IPS-20b (cell line): ENCODE measurements around the gene JAKMIP2.
"Not testable (repeated sequence)": the region's sequence is repeated elsewhere in the genome, so short reads cannot be mapped to it uniquely, and the experiment has no call there.

ENCODE experiments used
- H3K27ac ChIP-seq: one replicate; pipeline ENCODE4 v1.5.1; 2013; ENCODE audit warnings: low read length
- H3K27me3 ChIP-seq: 2 replicates; pipeline ENCODE4 v1.6.1; 2013; ENCODE audit warnings: mild to moderate bottlenecking, low read length, inconsistent platforms; ENCODE audit not compliant: insufficient read depth
- H3K36me3 ChIP-seq: 2 replicates; pipeline ENCODE4 v1.6.1; 2013; ENCODE audit warnings: low read depth, mild to moderate bottlenecking, inconsistent platforms, low read length, moderate library complexity; ENCODE audit not compliant: insufficient read depth
- H3K4me1 ChIP-seq: 2 replicates; pipeline ENCODE4 v1.6.1; 2013; ENCODE audit warnings: mild to moderate bottlenecking, control low read depth, inconsistent platforms, low read length, moderate library complexity; ENCODE audit not compliant: insufficient read depth
- H3K4me3 ChIP-seq: 2 replicates; pipeline ENCODE4 v1.5.1; 2013; ENCODE audit warnings: mild to moderate bottlenecking, low read length, inconsistent platforms
- H3K9ac ChIP-seq: 2 replicates; pipeline ENCODE4 v1.6.1; 2013; ENCODE audit warnings: low read depth, mild to moderate bottlenecking, inconsistent platforms, low read length, moderate library complexity
- H3K9me3 ChIP-seq: 2 replicates; pipeline ENCODE4 v1.6.1; 2013; ENCODE audit warnings: mild to moderate bottlenecking, low read depth, low read length, inconsistent platforms; ENCODE audit not compliant: insufficient read depth

JAKMIP2 gene

GRCh38 chr5:147809830-147810666, 27.5 kb upstream of the JAKMIP2 start:
- Histone ChIP-seq H3K36me3 (no peaks in the 10 kb centered on the region), H3K9ac (no peak overlapping the region), H3K4me1 (peaks cover 11% of the 10 kb centered on the region), H3K9me3 (no peaks in the 10 kb centered on the region), H3K27me3 (no peaks in the 10 kb centered on the region), H3K4me3 (no peak overlapping the region), H3K27ac (no peak overlapping the region)

DNA sequence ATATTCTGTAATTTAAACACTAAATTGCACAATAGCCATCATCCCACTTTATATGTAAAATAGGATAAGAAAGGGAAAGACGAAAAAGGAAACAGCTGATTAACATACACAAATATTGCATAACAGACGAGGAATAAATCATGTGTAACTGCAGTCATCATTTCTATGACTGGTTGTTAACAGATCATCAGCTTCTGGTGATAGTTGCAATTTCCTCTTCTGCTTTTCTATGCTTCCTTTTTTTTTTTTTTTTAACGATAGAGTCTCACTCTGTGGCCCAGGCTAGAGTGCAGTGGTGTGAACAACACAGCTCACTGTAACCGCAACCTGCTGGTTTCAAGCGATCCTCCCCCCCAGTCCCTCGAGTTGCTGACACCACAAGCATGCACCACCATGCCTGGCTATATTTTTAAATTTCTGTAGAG, 22.5 kb upstream of the JAKMIP2 start:
- no peak overlapping the region for H3K27ac ChIP-seq
- no peaks in the 10 kb centered on the region for H3K27me3 ChIP-seq
- H3K9ac ChIP-seq: no peak overlapping the region
- H3K4me3 ChIP-seq: no peak overlapping the region
- H3K36me3 ChIP-seq: no peaks in the 10 kb centered on the region
- no peaks in the 10 kb centered on the region for H3K9me3 ChIP-seq
- peaks cover 13% of the 10 kb centered on the region for H3K4me1 ChIP-seq

- peaks cover 10% of the 10 kb centered on the region; the same call in 1 of the 2 replicates for H3K4me1 ChIP-seq
- H3K36me3 ChIP-seq: no peaks in the 10 kb centered on the region
- no peaks in the 10 kb centered on the region for H3K9me3 ChIP-seq
- H3K9ac ChIP-seq: no peak overlapping the region
- no peaks in the 10 kb centered on the region for H3K27me3 ChIP-seq
- no peak overlapping the region for H3K27ac ChIP-seq
- H3K4me3 ChIP-seq: no peak overlapping the region
These were observed 21.8 kb upstream of the JAKMIP2 start for GRCh38 chr5:147804334-147804733.

- no peaks in the 10 kb centered on the region for H3K9me3 ChIP-seq
- H3K4me3 ChIP-seq: no peak overlapping the region
- H3K4me1 ChIP-seq: peaks cover 10% of the 10 kb centered on the region; the same call in 1 of the 2 replicates
- no peaks in the 10 kb centered on the region for H3K36me3 ChIP-seq
- H3K27ac ChIP-seq: no peak overlapping the region
- no peak overlapping the region for H3K9ac ChIP-seq
- no peaks in the 10 kb centered on the region for H3K27me3 ChIP-seq
These were observed 21.4 kb upstream of the JAKMIP2 start for GRCh38 chr5:147803926-147804325.

- peaks cover 10% of the 10 kb centered on the region; the same call in 1 of the 2 replicates for H3K4me1 ChIP-seq
- not testable (repeated sequence) for H3K9me3 ChIP-seq, H3K9ac ChIP-seq, H3K4me3 ChIP-seq, H3K27me3 ChIP-seq, H3K27ac ChIP-seq, H3K36me3 ChIP-seq
These were observed 20.6 kb upstream of the JAKMIP2 start for GRCh38 chr5:147803161-147803560.

- Histone ChIP-seq H3K36me3 (no peaks in the 10 kb centered on the region), H3K9ac (no peak overlapping the region), H3K9me3 (no peaks in the 10 kb centered on the region), H3K4me3 (no peak overlapping the region), H3K4me1 (peaks cover 10% of the 10 kb centered on the region; the same call in 1 of the 2 replicates), H3K27me3 (no peaks in the 10 kb centered on the region), H3K27ac (no peak overlapping the region)
These were observed 18.9 kb upstream of the JAKMIP2 start for GRCh38 chr5:147801461-147801860.

- Histone ChIP-seq H3K9me3 (no peaks in the 10 kb centered on the region), H3K9ac (no peak overlapping the region), H3K27ac (no peak overlapping the region), H3K36me3 (no peaks in the 10 kb centered on the region), H3K4me1 (peaks cover 10% of the 10 kb centered on the region; the same call in 1 of the 2 replicates), H3K27me3 (no peaks in the 10 kb centered on the region), H3K4me3 (no peak overlapping the region)
These were observed 18.0 kb upstream of the JAKMIP2 start for GRCh38 chr5:147800491-147800890.

DNA sequence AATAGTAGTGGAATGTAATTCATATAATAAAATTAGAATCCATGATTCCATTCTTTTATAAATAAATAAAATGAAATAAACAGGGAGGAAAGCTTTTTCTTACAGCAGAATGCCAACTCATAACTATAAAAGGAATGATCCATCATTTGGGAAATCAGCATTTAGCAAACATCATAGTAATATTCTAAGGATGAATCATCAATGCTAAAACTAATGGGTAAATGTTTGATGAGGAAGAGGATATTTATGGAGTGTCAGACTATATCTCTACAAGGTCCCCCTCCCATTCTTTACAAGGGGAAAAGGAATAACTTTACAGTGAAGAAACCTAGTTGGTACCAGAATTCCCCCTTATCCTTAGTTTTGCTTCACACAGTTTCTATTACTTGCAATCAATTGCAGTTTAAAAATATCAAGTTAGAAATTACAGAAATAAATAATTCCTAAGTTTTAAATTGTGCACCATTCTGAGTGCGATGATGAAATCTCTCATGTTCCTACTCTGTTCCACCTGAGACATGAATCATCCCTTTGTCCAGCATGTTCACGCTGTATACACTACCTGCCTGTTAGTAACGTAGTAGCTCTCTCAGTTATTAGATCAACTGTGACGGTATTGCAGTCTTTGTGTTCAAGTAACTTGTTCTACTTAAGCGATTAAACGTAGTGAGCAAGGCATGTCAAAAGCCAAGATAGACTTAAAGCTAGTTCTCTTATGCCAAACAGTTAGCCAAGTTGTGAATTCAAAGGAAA, 14.2 kb upstream of the JAKMIP2 start:
- Histone ChIP-seq H3K36me3 (no peaks in the 10 kb centered on the region), H3K27ac (no peak overlapping the region), H3K4me3 (no peak overlapping the region), H3K27me3 (no peaks in the 10 kb centered on the region), H3K4me1 (no peaks in the 10 kb centered on the region), H3K9me3 (no peaks in the 10 kb centered on the region), H3K9ac (no peak overlapping the region)

DNA sequence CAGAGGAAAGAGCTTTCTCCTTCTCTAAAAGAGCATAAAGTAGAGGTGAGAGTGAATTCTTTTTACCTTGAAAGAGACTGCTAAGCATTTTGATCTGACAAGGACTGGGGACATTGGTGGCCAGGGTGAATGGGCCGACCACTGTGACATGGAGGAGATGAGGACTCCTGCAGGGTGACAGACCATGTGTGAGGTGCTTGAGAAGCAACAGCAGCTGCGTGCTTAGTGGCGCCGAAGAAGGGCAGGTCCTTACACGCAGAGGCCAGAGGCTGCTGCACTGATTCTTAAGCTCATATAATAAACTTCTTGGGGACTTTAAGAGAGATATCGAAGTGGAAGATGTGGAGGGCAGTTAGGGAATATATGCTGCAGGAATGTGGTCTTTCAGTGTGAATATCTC, 8.7 kb upstream of the JAKMIP2 start:
- H3K9me3 ChIP-seq: no peaks in the 10 kb centered on the region
- H3K9ac ChIP-seq: no peak overlapping the region
- no peaks in the 10 kb centered on the region for H3K36me3 ChIP-seq
- no peak overlapping the region for H3K4me3 ChIP-seq
- no peaks in the 10 kb centered on the region for H3K4me1 ChIP-seq
- no peak overlapping the region for H3K27ac ChIP-seq
- no peaks in the 10 kb centered on the region for H3K27me3 ChIP-seq

DNA sequence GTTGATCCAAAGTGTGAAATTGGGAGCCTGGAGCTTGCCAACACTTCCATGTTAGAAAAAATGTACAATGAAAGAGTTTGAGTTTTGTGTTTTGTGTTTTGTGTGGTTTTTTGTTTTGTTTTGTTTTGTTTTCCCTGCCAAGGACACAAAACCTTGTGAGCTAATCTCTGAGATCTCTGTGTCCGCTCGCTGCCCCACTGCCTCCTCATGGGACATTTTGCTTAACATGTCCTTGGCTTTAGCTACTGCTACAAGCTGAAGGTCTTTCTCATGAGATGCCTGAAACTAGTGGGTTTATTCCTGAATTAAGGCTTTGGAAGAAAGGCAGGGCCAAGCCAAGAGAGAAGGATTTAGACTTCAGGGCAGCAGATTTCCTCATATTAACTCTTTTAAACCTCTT, 7.3 kb upstream of the JAKMIP2 start:
- no peaks in the 10 kb centered on the region for H3K27me3 ChIP-seq
- H3K9me3 ChIP-seq: no peaks in the 10 kb centered on the region
- H3K4me1 ChIP-seq: no peaks in the 10 kb centered on the region
- H3K36me3 ChIP-seq: no peaks in the 10 kb centered on the region
- no peak overlapping the region for H3K4me3 ChIP-seq
- no peak overlapping the region for H3K9ac ChIP-seq
- H3K27ac ChIP-seq: no peak overlapping the region

DNA sequence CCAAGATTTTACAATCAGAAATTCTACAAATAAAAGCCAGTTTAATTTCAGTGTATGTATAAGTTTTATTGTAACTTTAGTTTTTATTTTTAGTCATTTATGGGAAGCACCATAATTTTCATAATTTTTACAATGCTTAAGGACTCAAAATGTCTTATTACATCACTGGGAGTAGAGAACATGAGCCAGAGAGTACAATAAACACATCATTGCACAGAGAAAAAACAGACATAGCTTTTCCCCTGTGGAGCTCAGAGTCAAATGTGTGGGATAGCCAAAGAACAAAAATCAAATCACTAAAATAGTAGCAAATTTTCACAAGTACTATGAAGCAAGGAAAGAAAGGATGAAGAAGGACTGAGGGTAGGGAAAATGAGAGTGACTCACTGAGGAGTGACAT, 5.5 kb upstream of the JAKMIP2 start:
- H3K4me1 ChIP-seq: peaks cover 3% of the 10 kb centered on the region; the same call in 1 of the 2 replicates
- no peaks in the 10 kb centered on the region for H3K27me3 ChIP-seq

DNA sequence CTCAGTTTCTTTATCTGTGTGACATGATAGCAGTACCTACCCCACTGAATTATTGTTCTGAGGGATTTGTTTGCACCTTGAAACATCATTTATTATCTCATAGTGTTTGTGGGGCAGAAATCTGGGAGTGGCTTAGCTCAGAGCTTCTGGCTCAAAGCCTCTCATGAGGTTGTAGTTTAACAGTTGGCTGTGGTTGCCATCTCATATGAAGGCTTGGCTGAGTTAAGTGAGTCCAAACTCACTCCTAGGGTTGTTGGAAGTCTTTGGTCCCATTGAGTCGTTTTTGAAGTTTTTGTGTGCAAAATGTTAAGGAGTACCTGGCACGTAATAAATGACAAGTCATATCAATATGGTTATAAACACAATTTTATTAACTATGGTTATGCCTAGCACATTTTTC, 3.6 kb upstream of the JAKMIP2 start:
- H3K4me3 ChIP-seq: no peak overlapping the region
- H3K36me3 ChIP-seq: no peaks in the 10 kb centered on the region
- H3K9ac ChIP-seq: no peak overlapping the region
- H3K4me1 ChIP-seq: peaks cover 5% of the 10 kb centered on the region; the same call in 1 of the 2 replicates
- H3K9me3 ChIP-seq: no peaks in the 10 kb centered on the region
- no peak overlapping the region for H3K27ac ChIP-seq
- no peaks in the 10 kb centered on the region for H3K27me3 ChIP-seq

More for the DNA sequence above, 5.5 kb upstream of the JAKMIP2 start:
- Histone ChIP-seq H3K9ac (no peak overlapping the region), H3K27ac (no peak overlapping the region), H3K4me3 (no peak overlapping the region), H3K9me3 (no peaks in the 10 kb centered on the region), H3K36me3 (no peaks in the 10 kb centered on the region)
